Left cardiac atrium (tissue), 4 donors: Measurements from ENCODE around the gene PFDN6. TPM values are rescaled to one million over a fixed set of nuclear protein-coding genes. Genes with fewer than 3 reads are reported as not detected.

Source experiments
- ATAC-seq, 2 donors: fragments of 200-7000 bp; cut with Tn5 transposase; one replicate each; pipeline ENCODE4 v1.9.1; 2020; ENCODE audit warnings: mild to moderate bottlenecking in 2 of 2, moderate library complexity in 2 of 2
- DNase-seq: peaks from one replicate; pipeline ENCODE4 v3.0.0-alpha.2; 2020
- intact Hi-C, 2 donors: fragments of 100-400 bp; cut with DNase I; formaldehyde crosslinking; loops; one replicate each; pipeline versions ENCODE4 v1.14.1 to v1.15.1; 2022 to 2023
- microRNA-seq, 2 donors: library from miRNA; unstranded; fragments of <30 nt; microRNA quantifications; one replicate each; pipeline ENCODE4 v1.2.0, GENCODE V29; 2020
- total RNA-seq, 2 donors: library from RNA; stranded (reverse); fragmentation: NEBNext Ultra II Directional; extraction: Animal tissue kit (Norgen Biotek cat#: 25700); gene quantifications; one replicate each; pipeline ENCODE4 v1.2.1, GENCODE V29; 2021
- donor health status: DM: no; HTN: yes; CAD: no.
- donor health status: DM: no; HTN: yes; CAD: no; lungs with severe emphysema.
- donor health status: DM: yes; HTN: yes; CAD: no.
- donor health status: Dilated cardiomyopathy.

Gene PFDN6
- total RNA-seq, 2 donors from 2014 or later, result 43.9 to 47.5 TPM

DNA sequence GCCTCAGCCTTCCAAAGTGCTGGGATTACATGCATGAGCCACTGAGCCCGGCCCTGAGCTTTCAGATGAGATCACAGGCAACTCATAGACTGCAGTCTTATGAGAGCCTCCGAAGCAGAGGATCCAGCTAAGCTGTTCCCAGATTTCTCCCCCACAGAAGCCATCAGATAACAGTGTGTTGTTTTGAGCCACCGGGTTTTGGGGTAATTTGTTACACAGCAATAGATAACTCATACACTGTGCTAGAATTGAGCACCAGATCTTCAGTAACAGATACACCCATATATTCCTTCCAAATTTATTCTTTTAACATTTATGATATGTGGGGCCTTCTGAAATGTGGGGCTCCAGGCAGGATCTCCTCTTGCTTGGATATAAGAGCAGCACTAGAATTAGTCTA is 47.1 kb downstream of the PFDN6 start:
- intact Hi-C loops, result no loop called here
- ATAC-seq (no peak), DNase-seq (no peak)

DNA sequence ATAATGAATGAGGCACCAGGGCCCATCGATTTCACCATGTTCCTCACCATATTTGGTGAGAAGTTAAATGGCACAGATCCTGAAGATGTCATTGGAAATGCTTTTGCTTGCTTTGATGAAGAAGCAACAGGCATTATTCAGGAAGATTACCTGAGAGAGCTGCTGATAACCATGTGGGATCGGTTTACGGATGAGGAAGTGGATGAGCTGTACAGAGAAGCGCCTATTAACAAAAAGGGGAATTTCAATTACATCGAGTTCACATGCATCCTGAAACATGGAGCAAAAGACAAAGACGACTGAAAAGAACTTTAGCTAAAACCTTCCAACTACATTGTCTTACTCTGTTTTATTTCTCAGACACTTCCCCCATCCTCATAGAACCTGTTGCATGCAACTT is 49.8 kb downstream of the PFDN6 start:
- DNase-seq (no peak), ATAC-seq (no peak)
- intact Hi-C loops, result no loop called here

Small RNAs within 50 kb of the gene (microRNA-seq; reads per million reads assigned to microRNA genes)
- gene MIR6834, result 0 reads per million in 2 donors
- 0 reads per million in 2 donors for gene MIR6873

Other genes with a start within 250 kb of the PFDN6 start
- 10 to 100 TPM; 50.5 to 54.1 TPM for gene HLA-DPA1, start 216.0 kb upstream of the PFDN6 start, total RNA-seq
- 10 to 100 TPM; 47.8 to 53.8 TPM for gene HLA-DPB1, start 213.6 kb upstream of the PFDN6 start, total RNA-seq
- gene COL11A2, start 97.1 kb upstream of the PFDN6 start, total RNA-seq, result 1 to 10 TPM in 1 of 2 donors, under 1 TPM in 1; 0.94 to 1.3 TPM
- 10 to 100 TPM; 32.5 to 39.5 TPM for gene RXRB, start 88.9 kb upstream of the PFDN6 start, total RNA-seq
- 100 to 1,000 TPM in 1 of 2 donors, 10 to 100 TPM in 1; 80.1 to 132 TPM for gene SLC39A7, start 88.7 kb upstream of the PFDN6 start, total RNA-seq
- gene HSD17B8, start 84.9 kb upstream of the PFDN6 start, total RNA-seq, result 10 to 100 TPM; 13.3 to 14.3 TPM
- gene RING1, start 81.1 kb upstream of the PFDN6 start, total RNA-seq, result 10 to 100 TPM; 29.7 to 30.0 TPM
- gene VPS52, start 17.7 kb upstream of the PFDN6 start, total RNA-seq, result 10 to 100 TPM; 25.9 to 33.4 TPM
- 1,000 to 10,000 TPM; 1,167 to 1,230 TPM for gene RPS18, start 17.5 kb upstream of the PFDN6 start, total RNA-seq
- gene B3GALT4, start 12.5 kb upstream of the PFDN6 start, total RNA-seq, result 1 to 10 TPM; 7.5 to 9.8 TPM
- gene WDR46, start 362 bp upstream of the PFDN6 start, total RNA-seq, result 10 to 100 TPM; 19.0 to 31.6 TPM
- 10 to 100 TPM; 48.5 to 54.3 TPM for gene RGL2, start 9.3 kb downstream of the PFDN6 start, total RNA-seq
- gene TAPBP, start 24.5 kb downstream of the PFDN6 start, total RNA-seq, result 10 to 100 TPM; 74.0 to 80.9 TPM
- 10 to 100 TPM; 14.1 to 15.7 TPM for gene ZBTB22, start 28.1 kb downstream of the PFDN6 start, total RNA-seq
- gene DAXX, start 33.4 kb downstream of the PFDN6 start, total RNA-seq, result 10 to 100 TPM; 16.2 to 22.5 TPM
- 1 to 10 TPM in 1 of 2 donors, under 1 TPM in 1; 0.31 to 1.9 TPM for gene KIFC1, start 102.2 kb downstream of the PFDN6 start, total RNA-seq
- 10 to 100 TPM; 49.5 to 58.3 TPM for gene PHF1, start 121.4 kb downstream of the PFDN6 start, total RNA-seq
- gene CUTA, start 128.5 kb downstream of the PFDN6 start, total RNA-seq, result 100 to 1,000 TPM; 114 to 126 TPM
- gene SYNGAP1, start 130.5 kb downstream of the PFDN6 start, total RNA-seq, result 1 to 10 TPM; 9.0 to 9.8 TPM
- gene ZBTB9, start 165.0 kb downstream of the PFDN6 start, total RNA-seq, result 1 to 10 TPM; 4.4 to 5.9 TPM